IMR-90 (cell line): ENCODE results near the gene ZNF232. TPM values are rescaled to one million over a fixed set of nuclear protein-coding genes. Genes with fewer than 3 reads are reported as not detected.
"Not testable (repeated sequence)": the region's sequence is repeated elsewhere in the genome, so short reads cannot be mapped to it uniquely, and the experiment has no call there.

Source experiments
- ATAC-seq: fragments of 200-7000 bp; cut with Tn5 transposase; 2 replicates; pipeline ENCODE4 v1.9.1; 2020; ENCODE audit warnings: low read depth, mild to moderate bottlenecking, moderate library complexity
- BruUV-seq: library from RNA; stranded (reverse); fragments of 400-500 nt; replicated peaks from 2 replicates; lab custom pipeline; 2021; lab: Mats Ljungman, UMichigan
- CTCF ChIA-PET: fragments of 300-600 bp; formaldehyde crosslinking; extraction: SDS; loops from one replicate; lab custom pipeline; 2021; ENCODE audit warnings: antibody characterized with exemption; lab: Yijun Ruan, JAX
- POLR2A ChIA-PET: fragments of 300-600 bp; sonication (Branson Sonifier 250); formaldehyde crosslinking; loops from one replicate; lab custom pipeline; 2022; ENCODE audit warnings: antibody characterized with exemption; ENCODE audit not compliant: unreplicated experiment; lab: Charles Lee
- DNase-seq: peaks from one replicate; pipeline ENCODE4 v3.0.0; 2013
- H2AFZ ChIP-seq: replicated peaks from 2 replicates; pipeline ENCODE3; 2013; ENCODE audit warnings: low read length, mild to moderate bottlenecking; ENCODE audit not compliant: poor library complexity
- H2AK5ac ChIP-seq: 2 replicates; pipeline ENCODE4 v1.6.1; 2013; ENCODE audit warnings: low read depth, low read length, inconsistent platforms
- H2AK9ac ChIP-seq: replicated peaks from 2 replicates; pipeline ENCODE3; 2013; ENCODE audit warnings: mild to moderate bottlenecking, low read depth, low read length, moderate library complexity; ENCODE audit not compliant: poor library complexity
- H2BK120ac ChIP-seq: 2 replicates; pipeline ENCODE4 v1.6.1; 2013; ENCODE audit warnings: low read depth, low read length, inconsistent platforms
- H2BK15ac ChIP-seq: 3 replicates; pipeline ENCODE4 v1.6.1; 2013; ENCODE audit warnings: low read depth, low read length, inconsistent platforms
- H2BK20ac ChIP-seq: 2 replicates; pipeline ENCODE4 v1.6.1; 2013; ENCODE audit warnings: low read depth, mild to moderate bottlenecking, inconsistent platforms, low read length, moderate library complexity
- H2BK5ac ChIP-seq: 2 replicates; pipeline ENCODE4 v1.6.1; 2013; ENCODE audit warnings: mild to moderate bottlenecking, low read depth, low read length, inconsistent platforms; ENCODE audit not compliant: poor library complexity, severe bottlenecking
- H3K14ac ChIP-seq: replicated peaks from 2 replicates; pipeline ENCODE4 v1.6.1; 2013; ENCODE audit warnings: low read depth, low read length, inconsistent platforms
- H3K18ac ChIP-seq: 2 replicates; pipeline ENCODE4 v1.6.1; 2013; ENCODE audit warnings: low read depth, low read length, control low read depth
- H3K23ac ChIP-seq: 2 replicates; pipeline ENCODE4 v1.6.1; 2013; ENCODE audit warnings: low read depth, low read length, inconsistent platforms
- H3K27ac ChIP-seq: 2 replicates; pipeline ENCODE4 v1.5.1; 2013; ENCODE audit warnings: mild to moderate bottlenecking, control low read depth, low read length; ENCODE audit not compliant: insufficient read depth
- H3K27me3 ChIP-seq: 2 replicates; pipeline ENCODE4 v1.6.1; 2013; ENCODE audit warnings: low read length; ENCODE audit not compliant: control insufficient read depth, insufficient read depth
- H3K36me3 ChIP-seq: 2 replicates; pipeline ENCODE4 v1.6.1; 2013; ENCODE audit warnings: low read length, mixed read lengths; ENCODE audit not compliant: control insufficient read depth, insufficient read depth
- H3K4ac ChIP-seq: 2 replicates; pipeline ENCODE4 v1.6.1; 2013; ENCODE audit warnings: low read depth, low read length, inconsistent platforms
- H3K4me1 ChIP-seq: 2 replicates; pipeline ENCODE4 v1.6.1; 2013; ENCODE audit warnings: low read length, mixed read lengths; ENCODE audit not compliant: control insufficient read depth, insufficient read depth
- H3K4me2 ChIP-seq: 2 replicates; pipeline ENCODE4 v1.6.1; 2013; ENCODE audit warnings: low read depth, mild to moderate bottlenecking, control low read depth, low read length, moderate library complexity
- H3K4me3 ChIP-seq: 2 replicates; pipeline ENCODE4 v1.5.1; 2013; ENCODE audit warnings: low read depth, mild to moderate bottlenecking, control low read depth, low read length, moderate library complexity; ENCODE audit not compliant: insufficient read depth
- H3K56ac ChIP-seq: 2 replicates; pipeline ENCODE4 v1.6.1; 2013; ENCODE audit warnings: low read length, inconsistent platforms; ENCODE audit not compliant: insufficient read depth; ENCODE audit errors: extremely low read depth
- H3K79me1 ChIP-seq, 2 experiments: 2 replicates each; pipeline ENCODE4 v1.6.1; 2013; ENCODE audit warnings: low read length in 2 of 2, inconsistent platforms in 1 of 2, low read depth in 1 of 2
- H3K9ac ChIP-seq: 2 replicates; pipeline ENCODE4 v1.6.1; 2013; ENCODE audit warnings: low read depth, low read length, control low read depth
- H3K9me1 ChIP-seq: 2 replicates; pipeline ENCODE4 v1.6.1; 2013; ENCODE audit warnings: low read length, inconsistent platforms; ENCODE audit not compliant: insufficient read depth
- H3K9me3 ChIP-seq: 2 replicates; pipeline ENCODE4 v1.6.1; 2013; ENCODE audit warnings: low read length; ENCODE audit not compliant: control insufficient read depth, insufficient read depth
- H4K20me1 ChIP-seq: 2 replicates; pipeline ENCODE4 v1.6.1; 2013; ENCODE audit warnings: low read length, inconsistent platforms; ENCODE audit not compliant: insufficient read depth
- H4K5ac ChIP-seq: 2 replicates; pipeline ENCODE4 v1.6.1; 2013; ENCODE audit warnings: mild to moderate bottlenecking, low read depth, low read length, control low read depth
- H4K8ac ChIP-seq, 2 experiments: 2 replicates each; pipeline ENCODE4 v1.6.1; 2013; ENCODE audit warnings: low read depth in 2 of 2, low read length in 2 of 2, control low read depth in 1 of 2, inconsistent platforms in 1 of 2
- H4K91ac ChIP-seq: 2 replicates; pipeline ENCODE4 v1.6.1; 2013; ENCODE audit warnings: low read depth, low read length, inconsistent platforms; ENCODE audit not compliant: insufficient read depth
- MAFK ChIP-seq: IDR thresholded peaks from 2 replicates; pipeline ENCODE4 v1.6.1; 2012; ENCODE audit warnings: low read depth, low read length, improper control_type of control experiment
- MXI1 ChIP-seq: IDR thresholded peaks from 2 replicates; pipeline ENCODE4 v1.6.1; 2012; ENCODE audit warnings: low read depth, mild to moderate bottlenecking, low read length, moderate library complexity, borderline replicate concordance
- RAD21 ChIP-seq: IDR thresholded peaks from 2 replicates; pipeline ENCODE4 v1.6.1; 2012; ENCODE audit warnings: low read length, improper control_type of control experiment
- RFX5 ChIP-seq: IDR thresholded peaks from 2 replicates; pipeline ENCODE4 v1.8.0; 2012; ENCODE audit warnings: low read depth, mild to moderate bottlenecking, low read length, moderate library complexity
- SMC3 ChIP-seq: fragments of 150-350 bp; IDR thresholded peaks from 2 replicates; pipeline ENCODE4 v1.6.1; 2016; ENCODE audit warnings: low read depth, mild to moderate bottlenecking, antibody characterized with exemption, low read length, moderate library complexity
- WGBS, 2 experiments: methylation state at CpG; one replicate each; pipeline versions ENCODE4 v1.1.5 to v1.1.7; 2013; ENCODE audit warnings: missing lambda C conversion rate in 2 of 2; ENCODE audit not compliant: insufficient read length in 1 of 2; ENCODE audit errors: extremely low coverage in 2 of 2; 5-methylcytosine and 5-hydroxymethylcytosine counted together
- dilution Hi-C: fragments of 300-500 bp; cut with HindIII; formaldehyde crosslinking; loops from one replicate; pipeline ENCODE4 v1.14.3; 2018; ENCODE audit warnings: low sequenced_read_pairs; ENCODE audit not compliant: unreplicated experiment
- in situ Hi-C: fragments of 300-500 bp; cut with MboI; formaldehyde crosslinking; loops from 3 replicates; pipeline ENCODE4 v1.14.3; 2019; ENCODE audit warnings: low sequenced_read_pairs, inconsistent platforms, mixed read lengths
- intact Hi-C: fragments of 100-400 bp; cut with micrococcal nuclease; formaldehyde crosslinking; loops from 2 replicates; pipeline ENCODE4 v1.10.0; 2022
- polyA plus RNA-seq, 3 experiments: library from polyadenylated mRNA; depleted of rRNA; stranded (reverse); fragments of >200 nt; gene quantifications; 2 replicates each; pipeline ENCODE4 v1.2.3, GENCODE V29; 2012; ENCODE audit warnings: low replicate concordance in 1 of 3
- total RNA-seq: library from RNA; depleted of rRNA; stranded (reverse); fragments of >200 nt; gene quantifications from 2 replicates; pipeline ENCODE4 v1.2.3, GENCODE V29; 2012

Gene ZNF232
- total and polyA plus RNA-seq, 2 of the 4 experiments (the other 2 are of a cell fraction) = 3.2 to 6.5 TPM

DNA sequence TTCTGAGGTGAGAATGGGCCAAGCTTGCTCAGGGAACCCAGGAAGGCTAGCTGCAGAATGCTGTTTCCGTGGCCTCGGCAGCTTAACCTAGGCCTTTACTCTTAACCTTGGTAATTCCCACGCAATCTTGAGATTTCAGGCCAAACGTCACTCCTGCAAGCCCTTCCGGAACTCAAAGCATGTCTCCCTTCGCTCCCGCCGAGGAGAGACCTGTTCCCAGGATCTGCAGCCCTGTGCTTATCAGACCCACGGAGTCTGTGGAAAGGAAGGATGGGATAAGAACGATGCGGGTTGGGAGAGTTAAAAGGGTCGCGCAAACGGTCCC lies 33.9 kb downstream of the ZNF232 start:
- ChIA-PET CTCF (no interaction called here), POLR2A (no interaction called here)
- H2BK15ac ChIP-seq = no peak overlapping the region
- WGBS, 2 experiments = 15% methylated on average over 8 of the region's 14 CpGs; no CpG with 5 or more reads in 1 of the 2 experiments
- no peak overlapping the region for H3K27ac ChIP-seq
- intact Hi-C loops (no loop called here), in situ Hi-C loops (no loop called here), dilution Hi-C loops (no loop called here)
- ATAC-seq = peak; percentile 19; the same call in 1 of the 2 replicates
- H3K36me3 ChIP-seq = no peaks in the 10 kb centered on the region
- H3K79me1 ChIP-seq = peaks cover 0 to 8% of the 10 kb centered on the region in 2 experiments; a peak in 3 of 4 replicates
- TF ChIP-seq SMC3 = no peak
- TF ChIP-seq MAFK = no peak
- no peak for TF ChIP-seq RFX5
- TF ChIP-seq RAD21 = no peak
- no peak for TF ChIP-seq MXI1
- H3K56ac ChIP-seq = no peak overlapping the region
- peak overlapping the region; percentile 66 for H3K4me3 ChIP-seq
- no peak for DNase-seq
- no peaks in the 10 kb centered on the region for H3K9me1 ChIP-seq
- H3K14ac ChIP-seq = peak overlapping the region; percentile 40; the same call in 1 of the 2 replicates
- no peak overlapping the region for H2BK20ac ChIP-seq
- no peak overlapping the region for H2BK120ac ChIP-seq
- H4K91ac ChIP-seq = no peak overlapping the region
- peak overlapping the region; percentile 30; the same call in 1 of the 2 replicates for H3K9ac ChIP-seq
- no peaks in the 10 kb centered on the region for H4K20me1 ChIP-seq
- H3K4me1 ChIP-seq = no peaks in the 10 kb centered on the region
- H3K18ac ChIP-seq = no peak overlapping the region
- H2AFZ ChIP-seq = peak overlapping the region; percentile 98
- H4K5ac ChIP-seq = peak overlapping the region; percentile 85
- H4K8ac ChIP-seq = peak overlapping the region; percentile 92 to 95
- H3K4ac ChIP-seq = peak overlapping the region; percentile 74
- peak overlapping the region; percentile 63 for H3K4me2 ChIP-seq
- no peaks in the 10 kb centered on the region for H3K27me3 ChIP-seq
- peak overlapping the region; percentile 51 for H2AK9ac ChIP-seq
- H2AK5ac ChIP-seq = no peak overlapping the region
- no TSS peak for BruUV-seq
- H3K23ac ChIP-seq = 0 out of 2 replicates have a peak overlapping the region, but pooled peaks have one; percentile 39
- peaks cover 5% of the 10 kb centered on the region; the same call in 1 of the 2 replicates for H3K9me3 ChIP-seq
- H2BK5ac ChIP-seq = no peak overlapping the region

DNA sequence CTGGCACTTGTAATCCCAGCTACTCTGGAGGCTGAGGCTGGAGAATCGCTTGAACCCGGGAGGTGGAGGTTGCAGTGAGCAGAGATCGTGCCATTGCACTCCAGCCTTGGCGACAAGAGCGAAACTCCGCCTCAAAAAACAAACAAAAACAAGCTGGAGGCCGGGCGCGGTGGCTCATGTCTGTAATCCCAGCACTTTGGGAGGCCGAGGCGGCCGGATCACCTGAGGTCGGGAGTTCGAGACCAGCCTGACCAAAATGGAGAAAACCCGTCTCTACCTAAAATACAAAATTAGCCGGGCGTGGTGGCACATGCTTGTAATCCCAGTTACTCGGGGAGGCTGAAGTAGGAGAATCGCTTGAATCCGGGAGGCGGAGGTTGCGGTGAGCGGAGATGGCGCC lies 34.4 kb downstream of the ZNF232 start:
- H3K18ac ChIP-seq, CTCF ChIA-PET, BruUV-seq, H4K20me1 ChIP-seq, H2BK20ac ChIP-seq, in situ Hi-C loops, H3K14ac ChIP-seq, H3K4me3 ChIP-seq, dilution Hi-C loops, H3K9ac ChIP-seq, H2BK120ac ChIP-seq, H2AK9ac ChIP-seq, ATAC-seq, H3K36me3 ChIP-seq, POLR2A ChIA-PET, H2AK5ac ChIP-seq, H2AFZ ChIP-seq, H3K27me3 ChIP-seq, H4K91ac ChIP-seq, H3K4me1 ChIP-seq, H2BK15ac ChIP-seq, H3K4ac ChIP-seq, DNase-seq, H3K79me1 ChIP-seq, H2BK5ac ChIP-seq, H3K9me3 ChIP-seq, intact Hi-C loops, H3K4me2 ChIP-seq, H3K23ac ChIP-seq, H4K5ac ChIP-seq, H3K27ac ChIP-seq, H3K9me1 ChIP-seq, H3K56ac ChIP-seq: not testable (repeated sequence)
- peak overlapping the region; percentile 92 to 95; a peak in 2 of 4 replicates for H4K8ac ChIP-seq
- WGBS, 2 experiments = no CpG with 5 or more reads among the region's 24 CpGs
